Heart right ventricle (tissue), 16 donors: ENCODE results near the gene AADACL3. TPM values are rescaled to one million over a fixed set of nuclear protein-coding genes. Genes with fewer than 3 reads are reported as not detected.

Experiments
- ATAC-seq, 8 donors: fragments of 200-7000 bp; cut with Tn5 transposase; one replicate each; pipeline ENCODE4 v1.9.1; 2020; ENCODE audit warnings: mild to moderate bottlenecking in 8 of 8, moderate library complexity in 8 of 8, moderate number of reproducible peaks in 1 of 8
- DNase-seq, 2 donors: peaks; one replicate each; pipeline ENCODE4 v3.0.0-alpha.2; 2020
- H3K27ac ChIP-seq, 10 donors: fragments of 200-600 bp; sonication (generic) in 2 of 10; one replicate each; pipeline versions ENCODE4 v1.5.0 to v1.8.0; 2020 to 2022; ENCODE audit warnings: mild to moderate bottlenecking in 3 of 10
- H3K27me3 ChIP-seq, 7 donors: fragments of 200-600 bp; one replicate each; pipeline ENCODE4 v1.8.0; 2021 to 2022; ENCODE audit warnings: mild to moderate bottlenecking in 2 of 7
- H3K36me3 ChIP-seq, 9 donors: fragments of 200-600 bp; sonication (generic) in 1 of 9; one replicate each; pipeline versions ENCODE4 v1.5.0 to v1.8.0; 2020 to 2022; ENCODE audit warnings: mild to moderate bottlenecking in 2 of 9
- H3K4me1 ChIP-seq, 9 donors: fragments of 200-600 bp; sonication (generic) in 1 of 9; one replicate each; pipeline versions ENCODE4 v1.5.0 to v1.8.0; 2020 to 2022; ENCODE audit warnings: mild to moderate bottlenecking in 4 of 9
- H3K4me3 ChIP-seq, 10 donors: fragments of 200-600 bp; sonication (generic) in 2 of 10; one replicate each; pipeline versions ENCODE4 v1.5.0 to v1.8.0; 2020 to 2022; ENCODE audit warnings: mild to moderate bottlenecking in 7 of 10, moderate library complexity in 2 of 10
- H3K9me3 ChIP-seq, 11 donors: fragments of 200-600 bp in 10 of 11; sonication (generic) in 2 of 11; one replicate each; pipeline versions ENCODE4 v1.5.0 to v1.8.0; 2013 to 2022; ENCODE audit warnings: mild to moderate bottlenecking in 2 of 11, control low read depth in 1 of 11, moderate library complexity in 1 of 11
- WGBS, 2 donors: extraction: QIAGEN DNeasy Blood & Tissue Kit; methylation state at CpG; one replicate each; pipeline ENCODE4 v1.1.7; 2013; ENCODE audit warnings: inconsistent platforms in 1 of 2; 5-methylcytosine and 5-hydroxymethylcytosine counted together
- intact Hi-C, 10 donors: fragments of 100-400 bp; cut with DNase I; formaldehyde crosslinking; loops; one replicate each; pipeline versions ENCODE4 v1.11.1 to v1.14.2; 2022
- polyA plus RNA-seq, 2 donors: library from polyadenylated mRNA; stranded (reverse); fragments of 200-250 nt; gene quantifications; one replicate each; pipeline ENCODE4 v1.2.3, GENCODE V29; 2013
- total RNA-seq, 10 donors: library from RNA; stranded (reverse); fragmentation: NEBNext Ultra II Directional in 3 of 10; extraction: Animal tissue kit (Norgen Biotek cat#: 25700) in 3 of 10; gene quantifications; one replicate each; pipeline versions ENCODE4 v1.2.1 to v1.2.4, GENCODE V29; 2021 to 2023
- TF ChIP-seq, protein P1 (sequence below), 9 donors: fragments of 200-600 bp; sonication (generic) in 2 of 9; IDR thresholded peaks; one replicate each; pipeline versions ENCODE4 v1.5.0 to v1.8.0; 2021 to 2022; ENCODE audit warnings: antibody characterized with exemption in 9 of 9, mild to moderate bottlenecking in 5 of 9, moderate library complexity in 1 of 9
- donor health status: Arrhythmogenic right ventricular cardiomyopathy.
- donor health status: ischemic (EF 13 %, LVEDD 7.1; RV severe dilation, severe dysfunction).
- donor health status: healthy with polysubstance abuse.
- donor health status: DM: no; HTN: yes; CAD: no.
- donor health status: DM: no; HTN: no; CAD: no.
- donor health status: ischemic (EF 25% LVEDD 6.9; RV normal size, moderate dysfunction).
- donor health status: ischemic (EF 25% LVEDD 5.7; RV mildly dilated, moderate dysfunction).
- donor health status: healthy.
- donor health status: DM: yes; HTN: yes; CAD: no.
- donor health status: Ischemic cardiomyopathy.
- donor health status: ischemic (EF 35%, LVEDD 5.7; RV mildly dilated, moderate dysfunction).
- donor health status: nonischemic (EF 11% LVEDD 7.7; RV severe dilation, severe dysfunction).
- donor health status: DM: yes; HTN: yes; CAD: no.
- donor health status: PGD.
- donor health status: ischemic (EF 29% LVEDD 5.4; RV normal size, mild dysfunction).
- donor health status: nonischemic (EF 23%, LVEDD 6.1; RV moderate dilation, normal function).

AADACL3 gene
- total and polyA plus RNA-seq, 12 donors: not detected

DNA sequence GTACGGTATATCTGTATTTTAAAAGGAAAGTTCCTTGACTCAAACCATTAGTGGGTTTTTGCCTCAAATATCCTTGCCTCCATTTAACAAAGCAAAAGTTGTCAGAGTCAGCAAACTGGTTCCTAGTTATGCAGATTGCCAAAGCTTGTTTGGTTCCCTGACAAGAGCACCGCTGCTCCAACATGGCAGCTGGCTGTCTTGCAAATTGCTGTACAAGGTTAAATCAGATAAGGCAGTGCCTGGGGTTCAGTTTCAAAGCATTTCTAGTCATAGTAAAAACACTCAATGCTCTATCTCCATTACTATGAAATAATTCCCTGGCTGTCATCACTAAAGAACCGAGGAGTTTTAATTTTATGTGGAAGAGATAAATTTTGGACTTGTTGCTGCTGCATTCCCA, 18.7 kb downstream of the AADACL3 start:
- WGBS, 2 donors: 68 to 74% methylated on average over 3 of the region's 3 CpGs
- intact Hi-C loops: loop anchor here in 1 of 10 donors (5.0 kb wide), 1 partner anchor 1257 kb away; the partner anchor contains the start of gene DISP3
- TF ChIP-seq, protein P1, sequence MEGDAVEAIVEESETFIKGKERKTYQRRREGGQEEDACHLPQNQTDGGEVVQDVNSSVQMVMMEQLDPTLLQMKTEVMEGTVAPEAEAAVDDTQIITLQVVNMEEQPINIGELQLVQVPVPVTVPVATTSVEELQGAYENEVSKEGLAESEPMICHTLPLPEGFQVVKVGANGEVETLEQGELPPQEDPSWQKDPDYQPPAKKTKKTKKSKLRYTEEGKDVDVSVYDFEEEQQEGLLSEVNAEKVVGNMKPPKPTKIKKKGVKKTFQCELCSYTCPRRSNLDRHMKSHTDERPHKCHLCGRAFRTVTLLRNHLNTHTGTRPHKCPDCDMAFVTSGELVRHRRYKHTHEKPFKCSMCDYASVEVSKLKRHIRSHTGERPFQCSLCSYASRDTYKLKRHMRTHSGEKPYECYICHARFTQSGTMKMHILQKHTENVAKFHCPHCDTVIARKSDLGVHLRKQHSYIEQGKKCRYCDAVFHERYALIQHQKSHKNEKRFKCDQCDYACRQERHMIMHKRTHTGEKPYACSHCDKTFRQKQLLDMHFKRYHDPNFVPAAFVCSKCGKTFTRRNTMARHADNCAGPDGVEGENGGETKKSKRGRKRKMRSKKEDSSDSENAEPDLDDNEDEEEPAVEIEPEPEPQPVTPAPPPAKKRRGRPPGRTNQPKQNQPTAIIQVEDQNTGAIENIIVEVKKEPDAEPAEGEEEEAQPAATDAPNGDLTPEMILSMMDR (IDR thresholded peaks at IDR 0.05): no peak
- Histone ChIP-seq H3K36me3 (no peaks in the 10 kb centered on the region), H3K4me1 (no peaks in the 10 kb centered on the region), H3K9me3 (peaks cover 0 to 48% (median 21%) of the 10 kb centered on the region in 11 donors), H3K27me3 (peaks cover 0 to 34% (median 8%) of the 10 kb centered on the region in 7 donors), H3K27ac (no peak overlapping the region), H3K4me3 (no peak overlapping the region)
- ATAC-seq (no peak), DNase-seq (no peak)

DNA sequence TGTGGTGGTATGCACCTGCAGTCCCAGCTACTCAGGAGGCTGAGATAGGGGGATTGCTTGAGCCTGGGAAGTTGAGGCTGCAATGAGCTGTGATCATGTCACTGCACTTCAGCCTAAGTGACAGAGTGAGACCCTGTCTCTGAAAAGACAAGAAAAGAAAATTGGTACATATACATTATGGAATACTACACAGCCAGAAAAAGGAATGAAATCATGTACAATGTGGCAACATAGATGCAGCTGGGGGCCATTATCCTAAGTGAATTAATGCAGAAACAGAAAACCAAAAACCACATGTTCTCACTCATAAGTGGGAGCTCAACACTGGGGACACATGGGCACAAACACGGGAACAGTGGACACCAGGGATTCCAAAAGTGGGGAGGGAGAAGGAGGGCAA, 23.0 kb downstream of the AADACL3 start:
- intact Hi-C loops: loop anchor here in 1 of 10 donors (5.0 kb wide), 1 partner anchor 1262 kb away; the partner anchor contains the start of gene DISP3
- ATAC-seq (no peak), DNase-seq (no peak)
- Histone ChIP-seq H3K27ac (no peak overlapping the region), H3K4me3 (no peak overlapping the region), H3K27me3 (peaks cover 0 to 38% (median 10%) of the 10 kb centered on the region in 7 donors), H3K36me3 (no peaks in the 10 kb centered on the region), H3K4me1 (no peaks in the 10 kb centered on the region), H3K9me3 (peaks cover 0 to 21% (median 0%) of the 10 kb centered on the region in 11 donors)
- TF ChIP-seq, protein P1 (IDR thresholded peaks at IDR 0.05): no peak
- 89 to 95% methylated on average over 1 of the region's 1 CpG for WGBS, 2 donors

DNA sequence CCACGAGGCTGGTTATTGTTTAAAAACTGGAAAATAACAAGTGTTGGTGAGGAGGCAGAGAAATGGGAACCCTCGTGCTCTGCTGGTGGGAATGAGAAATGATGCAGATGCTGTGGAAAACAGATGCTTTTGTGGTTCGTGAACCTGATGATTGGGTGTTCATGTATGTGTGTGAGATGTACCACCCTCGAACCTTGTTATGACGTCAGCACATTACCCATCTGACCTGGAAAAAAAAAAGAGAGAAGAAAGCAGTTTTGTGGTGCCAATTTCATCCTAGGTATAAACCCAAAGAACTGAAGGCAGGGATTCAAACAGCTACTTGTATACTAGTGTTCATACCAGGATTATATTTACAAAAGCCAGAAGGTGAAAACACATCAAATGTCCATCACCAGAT, 23.7 kb downstream of the AADACL3 start:
- WGBS, 2 donors: 74 to 80% methylated on average over 5 of the region's 5 CpGs
- no peak overlapping the region for H3K4me3 ChIP-seq
- peaks cover 0 to 37% (median 12%) of the 10 kb centered on the region in 7 donors for H3K27me3 ChIP-seq
- H3K27ac ChIP-seq: no peak overlapping the region
- DNase-seq: no peak
- no peaks in the 10 kb centered on the region for H3K4me1 ChIP-seq
- H3K9me3 ChIP-seq: peaks cover 0 to 21% (median 0%) of the 10 kb centered on the region in 11 donors
- TF ChIP-seq, protein P1 (IDR thresholded peaks at IDR 0.05): no peak
- ATAC-seq: no peak
- no peaks in the 10 kb centered on the region for H3K36me3 ChIP-seq
- intact Hi-C loops: loop anchor here in 1 of 10 donors (5.0 kb wide), 1 partner anchor 1262 kb away; the partner anchor contains the start of gene DISP3

DNA sequence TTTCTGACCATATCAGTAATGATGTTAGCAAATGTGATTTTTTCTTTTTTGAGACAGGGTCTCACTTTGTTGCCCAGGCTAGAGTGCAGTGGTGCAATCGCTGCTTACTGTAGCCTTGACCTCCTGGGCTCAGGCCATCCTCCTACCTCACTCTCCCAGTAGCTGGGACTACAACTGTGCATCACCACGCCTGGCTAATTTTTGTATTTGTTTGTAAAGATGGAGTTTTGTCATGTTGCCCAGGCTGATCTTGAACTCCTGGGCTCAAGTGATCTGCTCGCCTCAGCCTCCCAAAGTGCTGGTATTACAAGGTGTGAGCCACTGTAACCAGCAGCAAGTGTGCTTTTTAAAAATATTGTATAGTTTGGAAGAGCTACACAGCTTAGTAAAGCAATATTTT, 26.0 kb downstream of the AADACL3 start:
- H3K36me3 ChIP-seq: no peaks in the 10 kb centered on the region
- intact Hi-C loops: no loop called here
- no peak overlapping the region for H3K27ac ChIP-seq
- TF ChIP-seq, protein P1 (IDR thresholded peaks at IDR 0.05): no peak
- peaks cover 0 to 7% (median 0%) of the 10 kb centered on the region in 11 donors for H3K9me3 ChIP-seq
- H3K4me1 ChIP-seq: no peaks in the 10 kb centered on the region
- DNase-seq (no peak), ATAC-seq (no peak)
- H3K27me3 ChIP-seq: peaks cover 0 to 37% (median 7%) of the 10 kb centered on the region in 7 donors
- 72 to 77% methylated on average over 3 of the region's 3 CpGs for WGBS, 2 donors
- no peak overlapping the region for H3K4me3 ChIP-seq
